ENCODE data around the gene EMILIN1. TPM values are rescaled to one million over a fixed set of nuclear protein-coding genes. Genes with fewer than 3 reads are reported as not detected.

Gene EMILIN1
- total RNA-seq, 1 donor from 2014 or later, result 56.3 TPM

- no peak overlapping the region for H3K4me3 ChIP-seq
- TF ChIP-seq CTCF (IDR thresholded peaks at IDR 0.05), result no peak
- no peaks in the 10 kb centered on the region for H3K9me3 ChIP-seq
- H3K4me1 ChIP-seq, result peaks cover 12% of the 10 kb centered on the region
- no peak for DNase-seq
- no peak overlapping the region for H3K27ac ChIP-seq
- intact Hi-C loops (cut with DNase I), result no loop called here
- peaks cover 79% of the 10 kb centered on the region for H3K36me3 ChIP-seq
- H3K27me3 ChIP-seq (ENCODE audit: low read depth), result no peaks in the 10 kb centered on the region
- no peak for ATAC-seq
Observed at GRCh38 chr2:27038631-27039339, 39.6 kb upstream of the EMILIN1 start.

GRCh38 chr2:27039426-27039825 lies 39.0 kb upstream of the EMILIN1 start:
- no peaks in the 10 kb centered on the region for H3K9me3 ChIP-seq
- TF ChIP-seq CTCF (IDR thresholded peaks at IDR 0.05), result no peak
- no peak overlapping the region for H3K4me3 ChIP-seq
- ATAC-seq (no peak), DNase-seq (no peak)
- peaks cover 79% of the 10 kb centered on the region for H3K36me3 ChIP-seq
- H3K27me3 ChIP-seq (ENCODE audit: low read depth), result no peaks in the 10 kb centered on the region
- intact Hi-C loops (cut with DNase I), result no loop called here
- no peak overlapping the region for H3K27ac ChIP-seq
- H3K4me1 ChIP-seq, result peaks cover 5% of the 10 kb centered on the region

GRCh38 chr2:27039871-27040270 lies 38.5 kb upstream of the EMILIN1 start:
- intact Hi-C loops (cut with DNase I), result no loop called here
- no peak for TF ChIP-seq CTCF (IDR thresholded peaks at IDR 0.05)
- Histone ChIP-seq H3K27ac (no peak overlapping the region), H3K27me3 (ENCODE audit: low read depth) (no peaks in the 10 kb centered on the region), H3K4me3 (no peak overlapping the region), H3K4me1 (peaks cover under 1% of the 10 kb centered on the region), H3K36me3 (peaks cover 77% of the 10 kb centered on the region), H3K9me3 (no peaks in the 10 kb centered on the region)
- ATAC-seq (no peak), DNase-seq (no peak)

GRCh38 chr2:27040282-27040681 lies 38.1 kb upstream of the EMILIN1 start:
- intact Hi-C loops (cut with DNase I), result no loop called here
- H3K9me3 ChIP-seq, result no peaks in the 10 kb centered on the region
- DNase-seq (no peak), ATAC-seq (no peak)
- no peak overlapping the region for H3K4me3 ChIP-seq
- H3K4me1 ChIP-seq, result no peaks in the 10 kb centered on the region
- peaks cover 73% of the 10 kb centered on the region for H3K36me3 ChIP-seq
- no peaks in the 10 kb centered on the region for H3K27me3 ChIP-seq (ENCODE audit: low read depth)
- no peak for TF ChIP-seq CTCF (IDR thresholded peaks at IDR 0.05)
- no peak overlapping the region for H3K27ac ChIP-seq

- TF ChIP-seq CTCF (IDR thresholded peaks at IDR 0.05), result no peak
- Histone ChIP-seq H3K27ac (no peak overlapping the region), H3K4me1 (no peaks in the 10 kb centered on the region), H3K4me3 (no peak overlapping the region), H3K36me3 (peaks cover 58% of the 10 kb centered on the region), H3K9me3 (no peaks in the 10 kb centered on the region), H3K27me3 (ENCODE audit: low read depth) (no peaks in the 10 kb centered on the region)
- DNase-seq, result no peak
- intact Hi-C loops (cut with DNase I), result no loop called here
- no peak for ATAC-seq
Observed at GRCh38 chr2:27041752-27042151, 36.7 kb upstream of the EMILIN1 start.
